CD4-positive, alpha-beta T cell (primary cell): ENCODE data around the gene FGF14. TPM values are rescaled to one million over a fixed set of nuclear protein-coding genes. Genes with fewer than 3 reads are reported as not detected.
"Not testable (repeated sequence)": the region's sequence is repeated elsewhere in the genome, so short reads cannot be mapped to it uniquely, and the experiment has no call there.

ENCODE experiments used
- ATAC-seq: fragments of 200-7000 bp; cut with Tn5 transposase; one replicate; pipeline ENCODE4 v1.10.0; 2022; ENCODE audit warnings: mild to moderate bottlenecking; ENCODE audit not compliant: poor library complexity
- CTCF ChIA-PET: fragments of 350-600 bp; sonication (Branson Sonifier 250); formaldehyde crosslinking; loops from one replicate; lab custom pipeline; 2021; ENCODE audit warnings: antibody characterized with exemption, inconsistent platforms; lab: Charles Lee
- POLR2A ChIA-PET: fragments of 350-600 bp; sonication (Branson Sonifier 250); formaldehyde crosslinking; loops from one replicate; lab custom pipeline; 2021; ENCODE audit warnings: antibody characterized with exemption, inconsistent platforms; lab: Charles Lee
- DNase-seq, 14 experiments: peaks; one replicate each; pipeline ENCODE4 v3.0.0-alpha.2; 2013 to 2020; ENCODE audit warnings: mixed read lengths in 2 of 14
- H3K27ac ChIP-seq, 2 donors: one replicate each; pipeline versions ENCODE4 v1.5.1 to v1.7.0; 2013; ENCODE audit warnings: low read length in 2 of 2, low read depth in 1 of 2, mild to moderate bottlenecking in 1 of 2
- H3K27me3 ChIP-seq, 2 experiments: 1 replicate in 1 of 2; 2 replicates in 1 of 2; pipeline versions ENCODE4 v1.6.1 to v1.7.0; 2013; ENCODE audit warnings: low read length in 2 of 2, control low read depth in 1 of 2, mild to moderate bottlenecking in 1 of 2, moderate library complexity in 1 of 2; ENCODE audit not compliant: insufficient read depth in 2 of 2, control insufficient read depth in 1 of 2
- H3K36me3 ChIP-seq: one replicate; pipeline ENCODE4 v1.6.1; 2013; ENCODE audit warnings: low read length, control low read depth; ENCODE audit not compliant: insufficient read depth
- H3K4me1 ChIP-seq: one replicate; pipeline ENCODE4 v1.6.1; 2013; ENCODE audit warnings: low read length, control low read depth; ENCODE audit not compliant: insufficient read depth
- H3K4me3 ChIP-seq: one replicate; pipeline ENCODE4 v1.5.1; 2013; ENCODE audit warnings: mild to moderate bottlenecking, low read length, moderate library complexity
- H3K9me3 ChIP-seq, 2 experiments: 1 replicate in 1 of 2; 2 replicates in 1 of 2; pipeline versions ENCODE4 v1.6.1 to v1.7.0; 2013; ENCODE audit warnings: low read length in 2 of 2, mild to moderate bottlenecking in 2 of 2, control low read depth in 1 of 2, moderate library complexity in 1 of 2; ENCODE audit not compliant: control insufficient read depth in 1 of 2, insufficient read depth in 1 of 2
- H3K27ac Mint-ChIP-seq: one replicate; pipeline ENCODE4 v1.8.0; 2020; ENCODE audit warnings: mixed read lengths
- H3K27me3 Mint-ChIP-seq: one replicate; pipeline ENCODE4 v1.8.0; 2021; ENCODE audit warnings: mixed read lengths
- H3K36me3 Mint-ChIP-seq: one replicate; pipeline ENCODE4 v1.8.0; 2021; ENCODE audit warnings: low read depth, mixed read lengths
- H3K4me1 Mint-ChIP-seq: one replicate; pipeline ENCODE4 v1.8.0; 2021; ENCODE audit warnings: low read depth, mixed read lengths
- H3K4me3 Mint-ChIP-seq: one replicate; pipeline ENCODE4 v1.8.0; 2020; ENCODE audit warnings: mild to moderate bottlenecking, mixed read lengths
- H3K9me3 Mint-ChIP-seq: one replicate; pipeline ENCODE4 v1.8.0; 2020; ENCODE audit warnings: mixed read lengths
- CTCF ChIP-seq: fragments of 200-600 bp; IDR thresholded peaks from one replicate; pipeline ENCODE4 v1.8.0; 2022; ENCODE audit warnings: antibody characterized with exemption, mild to moderate bottlenecking
- intact Hi-C, 2 experiments: fragments of 100-400 bp; cut with DNase I in 1 of 2; cut with micrococcal nuclease in 1 of 2; formaldehyde crosslinking; loops; one replicate each; pipeline versions ENCODE4 v1.15.1 to v1.9.0; 2023 to 2025; cut with DNase I, micrococcal nuclease
- total RNA-seq, 174 experiments: library from RNA in 2 of 174; stranded (reverse) in 2 of 174; gene quantifications; one replicate each; pipeline ENCODE4 v1.2.3 and lab custom pipeline; 2021 to 2026

The FGF14 gene
- total RNA-seq, 2 experiments from 2014 or later = not detected

- Mint-ChIP-seq H3K27me3 (no peaks in the 10 kb centered on the region), H3K4me3 (no peak overlapping the region), H3K9me3 (no peaks in the 10 kb centered on the region), H3K4me1 (no peaks in the 10 kb centered on the region), H3K27ac (no peak overlapping the region), H3K36me3 (no peaks in the 10 kb centered on the region)
- CTCF ChIA-PET = no interaction called here
- no peak for DNase-seq
- no peaks in the 10 kb centered on the region for H3K36me3 ChIP-seq
- no peaks in the 10 kb centered on the region for H3K27me3 ChIP-seq
- POLR2A ChIA-PET = no interaction called here
- H3K27ac ChIP-seq = no peak overlapping the region
- TF ChIP-seq CTCF = no peak
- no peaks in the 10 kb centered on the region for H3K9me3 ChIP-seq
- no peak for ATAC-seq
- H3K4me1 ChIP-seq = no peaks in the 10 kb centered on the region
- no peak overlapping the region for H3K4me3 ChIP-seq
- intact Hi-C loops = no loop called here
Measured at GRCh38 chr13:102097708-102098107, 304.1 kb downstream of the FGF14 start.

- H3K4me3 Mint-ChIP-seq, DNase-seq, POLR2A ChIA-PET, H3K4me1 ChIP-seq, H3K9me3 ChIP-seq, H3K27me3 ChIP-seq, H3K36me3 ChIP-seq, CTCF ChIA-PET, H3K9me3 Mint-ChIP-seq, H3K36me3 Mint-ChIP-seq, H3K27ac Mint-ChIP-seq, H3K27me3 Mint-ChIP-seq, H3K4me3 ChIP-seq, ATAC-seq, H3K27ac ChIP-seq, intact Hi-C loops, H3K4me1 Mint-ChIP-seq: not testable (repeated sequence)
Measured at GRCh38 chr13:102093288-102093687, 308.6 kb downstream of the FGF14 start.

GRCh38 chr13:102091231-102091630 is 310.6 kb downstream of the FGF14 start:
- no peaks in the 10 kb centered on the region for H3K4me1 ChIP-seq
- CTCF ChIA-PET = no interaction called here
- H3K9me3 ChIP-seq = no peaks in the 10 kb centered on the region
- TF ChIP-seq CTCF = no peak
- ATAC-seq = no peak
- Mint-ChIP-seq H3K9me3 (no peaks in the 10 kb centered on the region), H3K27me3 (no peaks in the 10 kb centered on the region), H3K36me3 (no peaks in the 10 kb centered on the region), H3K27ac (no peak overlapping the region), H3K4me1 (no peaks in the 10 kb centered on the region), H3K4me3 (no peak overlapping the region)
- no peak for DNase-seq
- intact Hi-C loops = no loop called here
- POLR2A ChIA-PET = no interaction called here
- H3K36me3 ChIP-seq = no peaks in the 10 kb centered on the region
- no peaks in the 10 kb centered on the region for H3K27me3 ChIP-seq
- H3K27ac ChIP-seq = no peak overlapping the region
- no peak overlapping the region for H3K4me3 ChIP-seq

GRCh38 chr13:102090532-102090931 is 311.3 kb downstream of the FGF14 start:
- Mint-ChIP-seq H3K9me3 (no peaks in the 10 kb centered on the region), H3K27me3 (no peaks in the 10 kb centered on the region), H3K4me3 (no peak overlapping the region), H3K4me1 (no peaks in the 10 kb centered on the region), H3K27ac (no peak overlapping the region), H3K36me3 (no peaks in the 10 kb centered on the region)
- ATAC-seq (no peak), DNase-seq (no peak)
- no peaks in the 10 kb centered on the region for H3K4me1 ChIP-seq
- H3K4me3 ChIP-seq = no peak overlapping the region
- POLR2A ChIA-PET = no interaction called here
- no peak overlapping the region for H3K27ac ChIP-seq
- no peak for TF ChIP-seq CTCF
- no peaks in the 10 kb centered on the region for H3K9me3 ChIP-seq
- no peaks in the 10 kb centered on the region for H3K36me3 ChIP-seq
- CTCF ChIA-PET = no interaction called here
- intact Hi-C loops = no loop called here
- no peaks in the 10 kb centered on the region for H3K27me3 ChIP-seq
